ENCODE results near the gene ALOX5AP.

DNA sequence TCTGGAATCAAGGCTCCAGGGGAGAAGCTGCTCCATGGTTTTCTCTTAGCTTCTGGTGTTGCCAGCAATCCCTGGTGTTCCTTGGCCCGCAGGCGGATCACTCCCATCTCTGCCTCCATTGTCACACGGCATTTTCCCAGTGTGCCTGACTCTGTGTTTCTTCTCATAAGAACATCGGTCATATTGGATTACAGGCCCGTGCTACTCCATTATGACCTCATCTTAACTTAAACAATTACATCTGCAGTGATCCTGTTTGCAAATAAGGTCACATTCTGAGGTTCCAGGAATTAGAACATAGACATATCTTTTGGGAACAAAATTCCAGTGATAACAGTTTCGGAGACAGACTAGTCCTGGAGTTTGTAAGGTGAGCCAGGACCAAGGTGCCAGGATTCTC is 23.5 kb upstream of the ALOX5AP start:
- TF ChIP-seq, protein P1, sequence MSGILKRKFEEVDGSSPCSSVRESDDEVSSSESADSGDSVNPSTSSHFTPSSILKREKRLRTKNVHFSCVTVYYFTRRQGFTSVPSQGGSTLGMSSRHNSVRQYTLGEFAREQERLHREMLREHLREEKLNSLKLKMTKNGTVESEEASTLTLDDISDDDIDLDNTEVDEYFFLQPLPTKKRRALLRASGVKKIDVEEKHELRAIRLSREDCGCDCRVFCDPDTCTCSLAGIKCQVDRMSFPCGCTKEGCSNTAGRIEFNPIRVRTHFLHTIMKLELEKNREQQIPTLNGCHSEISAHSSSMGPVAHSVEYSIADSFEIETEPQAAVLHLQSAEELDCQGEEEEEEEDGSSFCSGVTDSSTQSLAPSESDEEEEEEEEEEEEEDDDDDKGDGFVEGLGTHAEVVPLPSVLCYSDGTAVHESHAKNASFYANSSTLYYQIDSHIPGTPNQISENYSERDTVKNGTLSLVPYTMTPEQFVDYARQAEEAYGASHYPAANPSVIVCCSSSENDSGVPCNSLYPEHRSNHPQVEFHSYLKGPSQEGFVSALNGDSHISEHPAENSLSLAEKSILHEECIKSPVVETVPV (CRISPR knock-in tag; IDR thresholded peaks at IDR 0.05): no peak
- no peak for TF ChIP-seq TCF4 (CRISPR knock-in tag; IDR thresholded peaks at IDR 0.05; ENCODE audit: borderline replicate concordance)
- TF ChIP-seq ISL1 (CRISPR knock-in tag; IDR thresholded peaks at IDR 0.05): no peak
- TF ChIP-seq, protein P2, sequence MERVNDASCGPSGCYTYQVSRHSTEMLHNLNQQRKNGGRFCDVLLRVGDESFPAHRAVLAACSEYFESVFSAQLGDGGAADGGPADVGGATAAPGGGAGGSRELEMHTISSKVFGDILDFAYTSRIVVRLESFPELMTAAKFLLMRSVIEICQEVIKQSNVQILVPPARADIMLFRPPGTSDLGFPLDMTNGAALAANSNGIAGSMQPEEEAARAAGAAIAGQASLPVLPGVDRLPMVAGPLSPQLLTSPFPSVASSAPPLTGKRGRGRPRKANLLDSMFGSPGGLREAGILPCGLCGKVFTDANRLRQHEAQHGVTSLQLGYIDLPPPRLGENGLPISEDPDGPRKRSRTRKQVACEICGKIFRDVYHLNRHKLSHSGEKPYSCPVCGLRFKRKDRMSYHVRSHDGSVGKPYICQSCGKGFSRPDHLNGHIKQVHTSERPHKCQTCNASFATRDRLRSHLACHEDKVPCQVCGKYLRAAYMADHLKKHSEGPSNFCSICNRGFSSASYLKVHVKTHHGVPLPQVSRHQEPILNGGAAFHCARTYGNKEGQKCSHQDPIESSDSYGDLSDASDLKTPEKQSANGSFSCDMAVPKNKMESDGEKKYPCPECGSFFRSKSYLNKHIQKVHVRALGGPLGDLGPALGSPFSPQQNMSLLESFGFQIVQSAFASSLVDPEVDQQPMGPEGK (CRISPR knock-in tag; IDR thresholded peaks at IDR 0.05; ENCODE audit: borderline replicate concordance): no peak
- TF ChIP-seq PPARA (CRISPR knock-in tag; IDR thresholded peaks at IDR 0.05; ENCODE audit: borderline replicate concordance): no peak
- no peak for TF ChIP-seq CSDC2 (CRISPR knock-in tag; IDR thresholded peaks at IDR 0.05)
- no peak for TF ChIP-seq ZFP30 (CRISPR knock-in tag; IDR thresholded peaks at IDR 0.05)
- TF ChIP-seq ARNTL (CRISPR knock-in tag; IDR thresholded peaks at IDR 0.05; ENCODE audit: borderline replicate concordance, low read depth): no peak

Data from SK-N-SH treated with all-trans-retinoic acid at 6 μM for 48 hours (cell line).